ENCODE data around the gene RNF167. TPM values are rescaled to one million over a fixed set of nuclear protein-coding genes. Genes with fewer than 3 reads are reported as not detected.

The RNF167 gene
- total RNA-seq, 4 donors from 2014 or later = 66.3 to 95.4 (median 80.2) TPM

GRCh38 chr17:4945176-4945943 lies 5.3 kb downstream of the RNF167 start:
- DNase-seq (ENCODE audit: low spot score in 2 of 2) = peak; percentile 88 to 96
- no peak for TF ChIP-seq CTCF (IDR thresholded peaks at IDR 0.05)
- TF ChIP-seq POLR2A (IDR thresholded peaks at IDR 0.05) = no peak
- intact Hi-C loops (cut with DNase I; ENCODE audit: low total_unique reads) = no loop called here
- no peak overlapping the region for H3K4me3 ChIP-seq (ENCODE audit: low read depth, poor library complexity, severe bottlenecking)
- WGBS, 2 donors = 24 to 32% methylated on average over 7 of the region's 7 CpGs

- WGBS, 2 donors = 21 to 29% methylated on average over 4 of the region's 4 CpGs
- H3K4me3 ChIP-seq (ENCODE audit: low read depth, poor library complexity, severe bottlenecking) = no peak overlapping the region
- TF ChIP-seq POLR2A (IDR thresholded peaks at IDR 0.05) (no peak), CTCF (IDR thresholded peaks at IDR 0.05) (no peak)
- no peak for DNase-seq (ENCODE audit: low spot score in 2 of 2)
- intact Hi-C loops (cut with DNase I; ENCODE audit: low total_unique reads) = no loop called here
These were observed 5.8 kb downstream of the RNF167 start for GRCh38 chr17:4945944-4946280.

- no peak overlapping the region for H3K4me3 ChIP-seq (ENCODE audit: low read depth, poor library complexity, severe bottlenecking)
- intact Hi-C loops (cut with DNase I; ENCODE audit: low total_unique reads) = no loop called here
- DNase-seq (ENCODE audit: low spot score in 2 of 2) = no peak
- 23% methylated on average over 16 of the region's 16 CpGs for WGBS, 2 donors
- TF ChIP-seq CTCF (IDR thresholded peaks at IDR 0.05) = no peak
- no peak for TF ChIP-seq POLR2A (IDR thresholded peaks at IDR 0.05)
These were observed 6.4 kb downstream of the RNF167 start for GRCh38 chr17:4946312-4946976.

- peak overlapping the region; percentile 99 for H3K4me3 ChIP-seq (ENCODE audit: low read depth, poor library complexity, severe bottlenecking)
- intact Hi-C loops (cut with DNase I; ENCODE audit: low total_unique reads) = no loop called here
- no peak for DNase-seq (ENCODE audit: low spot score in 2 of 2)
- 0 to 1% methylated on average over 7 of the region's 7 CpGs for WGBS, 2 donors
- TF ChIP-seq POLR2A (IDR thresholded peaks at IDR 0.05) = no peak
- no peak for TF ChIP-seq CTCF (IDR thresholded peaks at IDR 0.05)
These were observed 6.9 kb downstream of the RNF167 start for GRCh38 chr17:4947010-4947410.

GRCh38 chr17:4947411-4948165 lies 7.5 kb downstream of the RNF167 start:
- DNase-seq (ENCODE audit: low spot score in 2 of 2) = peak; percentile 35 to 93
- intact Hi-C loops (cut with DNase I; ENCODE audit: low total_unique reads) = no loop called here
- peak overlapping the region; percentile 99 for H3K4me3 ChIP-seq (ENCODE audit: low read depth, poor library complexity, severe bottlenecking)
- WGBS, 2 donors = 0% methylated on average over 27 to 37 of the region's 56 CpGs
- no peak for TF ChIP-seq CTCF (IDR thresholded peaks at IDR 0.05)
- TF ChIP-seq POLR2A (IDR thresholded peaks at IDR 0.05) = no peak

Data from lower leg skin (tissue), 4 donors.